GM10847 (cell line): ENCODE results near the gene EIF2S1.

ENCODE experiments used
- POLR2A ChIP-seq: IDR thresholded peaks from 2 replicates; pipeline ENCODE4 v1.6.1; 2011; ENCODE audit not compliant: insufficient read length; ENCODE audit errors: extremely low read depth

EIF2S1 gene

DNA sequence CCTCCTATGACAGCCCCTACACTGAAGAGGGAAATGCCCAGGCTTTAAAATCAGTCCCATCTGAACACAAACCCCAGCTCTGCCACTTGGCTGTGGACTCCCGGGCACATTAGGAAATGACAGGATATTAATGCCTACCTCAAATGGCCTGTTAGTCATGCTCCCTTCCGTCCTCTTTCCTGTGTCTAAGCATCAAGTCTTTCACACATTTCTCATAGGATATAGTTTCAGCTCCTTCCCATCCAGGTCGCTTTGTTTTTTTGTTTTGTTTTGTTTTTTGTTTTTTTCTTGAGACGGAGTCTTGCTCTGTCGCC, 35.7 kb downstream of the EIF2S1 start:
- TF ChIP-seq POLR2A: no peak

DNA sequence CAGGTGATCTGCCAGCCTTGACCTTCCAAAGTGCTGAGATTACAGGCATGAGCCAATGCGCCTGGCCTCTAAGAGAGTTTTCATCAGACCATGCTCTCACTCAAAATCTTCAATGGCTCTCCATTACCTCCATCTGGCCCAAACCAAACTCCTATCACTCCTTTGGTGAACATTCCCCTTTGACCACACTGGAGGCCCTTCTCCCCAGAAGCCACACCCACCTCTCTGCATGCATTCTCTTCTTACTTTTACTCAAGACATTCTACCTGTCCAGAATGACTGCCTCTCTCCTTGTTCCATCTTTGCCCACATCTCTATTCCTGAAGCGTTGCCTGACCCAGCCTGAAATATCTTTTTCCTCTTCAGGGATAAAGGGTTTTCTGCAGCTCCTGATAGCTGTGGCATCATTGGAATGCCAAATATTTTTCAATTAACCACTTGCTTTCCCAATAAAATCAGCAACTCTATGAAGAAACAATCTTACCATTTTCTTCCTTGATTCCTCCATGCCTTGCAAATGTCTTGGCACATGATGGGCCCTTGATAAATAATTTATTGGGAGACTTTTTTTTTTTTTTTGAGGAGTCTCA, 36.3 kb downstream of the EIF2S1 start:
- TF ChIP-seq POLR2A: no peak

DNA sequence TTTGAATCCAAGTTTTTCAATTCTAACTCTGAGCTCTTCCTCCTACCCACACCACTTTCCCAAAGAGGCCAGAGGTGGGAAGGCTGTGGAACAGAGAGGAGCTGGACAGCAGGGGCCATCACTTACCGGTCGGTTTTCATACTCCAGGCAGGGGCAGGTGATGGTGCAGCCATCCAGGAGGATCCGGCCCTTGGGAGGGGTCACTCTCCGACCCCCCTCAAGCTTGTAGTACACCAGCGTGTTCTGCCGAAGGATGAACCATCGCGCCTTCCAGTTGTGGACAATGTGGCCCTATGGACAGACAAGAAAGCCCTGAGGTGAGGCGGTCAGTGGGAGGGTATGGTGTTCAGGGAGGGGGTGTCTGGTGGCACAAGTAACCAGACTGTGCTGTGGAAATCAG, 37.4 kb downstream of the EIF2S1 start:
- no peak for TF ChIP-seq POLR2A

DNA sequence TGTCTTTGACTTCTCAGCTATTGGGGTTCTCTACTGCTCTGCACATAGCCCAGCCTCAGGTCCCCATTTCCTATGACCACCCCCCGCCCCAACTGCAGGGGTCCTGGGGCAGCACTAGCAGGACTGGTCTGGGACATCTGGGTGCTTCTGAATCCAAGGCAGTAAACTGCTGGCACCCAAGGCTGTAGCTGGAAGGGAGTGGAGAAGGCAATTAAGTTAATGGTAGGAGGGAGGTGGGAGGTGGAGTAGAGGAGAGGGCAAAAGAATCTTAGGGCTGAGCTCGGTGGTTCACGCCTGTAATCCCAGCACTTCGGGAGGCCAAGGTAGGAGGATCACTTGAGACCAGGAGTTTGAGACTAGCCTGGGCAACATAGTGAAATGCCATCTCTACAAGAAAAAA, 40.3 kb downstream of the EIF2S1 start:
- TF ChIP-seq POLR2A: no peak

DNA sequence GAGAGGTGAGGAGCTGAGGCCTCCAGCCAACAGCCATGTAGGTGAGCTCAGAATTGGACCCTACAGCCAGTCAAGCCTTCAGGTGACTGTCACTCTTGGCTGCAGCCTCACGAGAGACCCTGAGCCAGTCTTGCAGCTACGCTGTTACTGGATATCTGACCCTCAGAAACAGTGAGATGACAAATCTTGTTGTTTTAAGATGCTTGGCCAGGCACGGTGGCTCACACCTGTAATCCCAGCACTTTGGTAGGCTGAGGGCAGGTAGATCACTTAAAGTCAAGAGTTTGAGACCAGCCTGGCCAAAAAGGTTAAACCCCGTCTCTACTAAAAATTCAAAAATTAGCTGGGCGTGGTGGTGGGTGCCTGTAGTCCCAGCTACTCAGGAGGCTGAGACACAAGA, 45.6 kb downstream of the EIF2S1 start:
- no peak for TF ChIP-seq POLR2A

DNA sequence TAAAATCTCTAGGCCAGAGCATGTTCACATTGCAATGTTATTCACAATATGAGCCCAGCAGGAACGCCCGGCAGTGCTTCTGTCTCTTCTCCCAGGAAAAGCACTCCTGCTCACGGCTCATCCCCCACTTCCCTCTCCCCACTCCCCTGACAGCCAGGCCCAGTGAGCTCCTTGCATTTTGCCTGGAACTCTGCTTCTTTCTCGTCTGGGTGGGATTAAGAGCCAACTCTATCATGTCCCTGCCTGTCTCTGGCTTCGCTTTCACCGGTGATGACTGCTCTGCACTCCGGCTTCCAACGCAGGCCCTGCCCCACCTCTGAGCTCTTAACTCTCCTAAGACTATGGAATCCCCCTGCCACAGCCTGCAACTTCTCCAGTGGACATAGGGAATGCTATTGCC, 49.3 kb downstream of the EIF2S1 start:
- no peak for TF ChIP-seq POLR2A

DNA sequence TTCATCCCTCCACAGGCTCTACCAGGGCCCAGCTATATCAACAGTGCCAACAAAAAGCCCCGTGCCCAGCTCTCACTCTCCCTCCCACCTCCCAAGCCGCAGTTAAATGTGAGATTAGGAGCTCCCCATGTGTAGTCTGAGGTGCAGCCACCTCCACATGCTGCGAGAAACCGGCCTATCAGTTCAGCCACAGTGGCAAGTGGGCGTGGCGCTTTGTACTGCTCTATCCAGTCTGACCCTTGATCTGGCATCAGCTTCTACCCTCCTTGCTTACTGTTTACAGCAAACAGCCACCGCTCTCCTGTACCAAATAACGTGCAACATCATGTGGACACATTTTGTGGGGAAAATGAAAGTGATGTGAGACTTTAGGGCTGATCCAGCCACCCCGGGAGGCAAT, 50.2 kb downstream of the EIF2S1 start:
- TF ChIP-seq POLR2A: no peak

DNA sequence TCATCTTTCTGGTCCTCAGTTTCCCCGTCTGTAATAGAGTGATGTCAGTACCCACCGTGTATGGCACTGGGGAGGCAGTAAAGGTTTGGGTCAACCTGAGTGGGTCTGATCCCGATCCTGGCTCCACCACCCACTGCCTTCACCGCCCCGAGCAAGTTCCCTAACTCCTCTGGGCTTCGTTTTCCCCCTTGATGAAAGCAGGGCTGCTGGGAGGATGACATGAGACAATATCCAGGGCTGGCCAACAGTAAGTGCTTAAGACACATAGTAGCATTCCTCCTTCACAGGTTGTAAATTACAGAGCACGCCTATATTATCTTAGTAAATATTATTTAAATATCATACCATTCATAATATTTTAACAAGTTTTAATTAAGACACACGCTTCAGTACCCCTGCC, 51.2 kb downstream of the EIF2S1 start:
- TF ChIP-seq POLR2A: no peak

DNA sequence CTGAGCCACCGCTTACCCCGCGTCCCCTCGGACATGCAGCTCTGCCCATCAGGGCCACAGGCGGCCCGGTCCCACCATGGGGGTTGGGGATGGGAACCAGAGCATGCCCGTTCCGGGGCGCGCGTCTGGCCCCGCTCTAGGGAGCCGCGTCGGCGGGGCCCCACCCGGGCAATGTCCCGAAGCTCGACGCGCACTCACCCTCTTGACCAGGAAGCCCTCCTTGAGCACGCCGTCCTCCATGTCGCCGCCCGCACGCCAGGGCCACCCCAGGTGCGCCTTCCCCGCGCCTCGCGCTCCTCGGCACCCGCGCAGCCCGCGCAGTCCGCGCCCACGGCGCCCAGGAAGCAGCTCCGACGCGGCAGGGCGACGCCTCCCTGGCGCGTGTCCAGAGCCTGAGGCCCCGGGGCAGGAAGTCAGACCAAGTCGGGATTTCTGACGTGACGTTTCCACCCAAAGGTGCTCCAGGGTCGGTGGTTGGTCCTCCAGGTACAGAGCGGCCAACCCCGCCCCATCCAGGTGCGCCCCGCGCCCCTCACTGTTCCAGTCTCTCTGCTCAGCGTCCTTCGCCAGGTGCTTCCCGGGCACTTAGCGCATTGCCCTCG, 51.8 kb downstream of the EIF2S1 start, which contains the start of gene PLEK2:
Gene PLEK2, minus strand, starts transcription at position 346 of the 602 bp plus-strand sequence. Its CDS starts 106 bp downstream, at position 240.
- no peak for TF ChIP-seq POLR2A

DNA sequence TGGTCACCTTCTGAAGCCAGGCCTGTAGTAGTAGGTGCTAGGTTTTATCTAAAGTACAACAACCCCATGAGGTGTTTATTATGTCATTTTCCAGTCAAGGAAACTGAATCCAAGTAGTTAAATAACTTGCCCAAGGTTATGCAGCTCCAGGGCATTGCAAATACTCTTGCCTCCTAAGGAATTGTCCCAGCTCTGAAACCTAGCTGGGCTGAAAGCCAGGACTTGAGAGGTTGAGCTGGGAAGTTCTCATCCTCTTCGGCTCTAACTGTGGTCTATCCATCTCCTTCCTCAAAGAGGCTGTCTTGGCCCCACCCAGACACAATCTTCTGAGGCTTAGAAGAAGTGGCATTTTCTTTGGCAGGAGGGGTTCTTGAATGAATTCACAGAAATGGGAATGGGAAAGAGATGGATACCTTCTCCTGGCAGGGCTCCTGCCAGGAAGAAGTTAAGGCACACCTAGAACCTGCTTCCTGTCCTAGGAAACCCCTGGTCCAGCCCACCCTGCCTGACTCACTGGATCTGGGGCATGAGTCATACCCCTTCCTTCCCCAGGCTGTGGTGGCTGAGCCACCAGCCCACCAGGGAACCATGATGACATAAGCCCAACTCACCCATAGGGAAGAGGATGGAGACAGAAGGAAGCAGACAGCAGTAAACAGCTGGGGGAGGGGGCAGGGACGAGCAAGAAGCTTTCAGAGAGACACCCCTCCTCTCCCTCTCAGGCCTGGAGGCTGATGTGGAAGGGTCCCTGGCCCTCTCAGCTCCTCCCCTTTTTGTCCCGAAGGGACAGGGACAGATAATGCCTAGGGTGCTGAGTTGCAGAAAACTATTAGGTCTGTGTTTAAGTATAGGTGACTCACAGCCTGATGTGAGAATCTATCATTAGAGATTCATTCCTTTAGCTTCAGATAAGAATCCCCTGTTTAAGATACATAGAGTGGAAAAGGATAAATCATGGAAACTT, 54.0 kb downstream of the EIF2S1 start:
- no peak for TF ChIP-seq POLR2A

DNA sequence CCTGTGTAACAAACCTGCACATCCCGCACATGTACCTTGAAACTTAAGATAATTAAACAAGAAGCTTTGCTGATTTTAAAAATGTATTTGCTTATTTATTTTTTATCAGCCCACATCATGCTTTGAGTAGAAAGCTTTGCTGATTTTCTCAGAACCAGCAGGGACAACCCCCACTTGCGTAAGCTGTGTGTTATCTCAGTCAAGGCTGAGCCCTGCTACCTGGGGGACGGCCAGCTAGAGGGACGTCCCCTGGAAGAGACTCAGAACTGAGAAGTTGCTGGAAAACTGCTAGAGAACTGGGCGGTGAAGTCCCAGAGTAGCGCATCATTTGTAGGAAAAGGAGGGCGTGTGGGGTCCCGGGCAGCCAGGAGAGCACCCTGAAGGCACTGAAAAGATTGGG, 56.0 kb downstream of the EIF2S1 start:
- TF ChIP-seq POLR2A: no peak

DNA sequence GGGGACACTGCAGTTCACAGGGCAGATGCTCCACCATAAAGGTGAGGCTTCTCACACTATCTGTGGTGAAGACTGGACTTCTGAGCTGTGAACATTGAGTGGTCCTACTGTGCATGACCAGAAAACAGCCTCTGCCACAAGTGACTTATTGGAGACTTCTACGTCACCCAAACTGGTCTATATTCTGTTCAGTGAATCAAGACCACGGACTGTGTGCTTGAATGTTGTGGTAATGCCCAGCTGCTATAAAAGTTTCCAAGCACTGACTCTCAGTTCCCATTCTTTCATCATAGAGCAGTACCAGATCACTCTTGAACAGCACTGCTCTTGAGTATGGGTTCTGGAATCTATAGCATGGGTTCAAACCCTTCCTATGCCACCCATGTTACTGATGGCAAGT, 56.7 kb downstream of the EIF2S1 start:
- TF ChIP-seq POLR2A: no peak

DNA sequence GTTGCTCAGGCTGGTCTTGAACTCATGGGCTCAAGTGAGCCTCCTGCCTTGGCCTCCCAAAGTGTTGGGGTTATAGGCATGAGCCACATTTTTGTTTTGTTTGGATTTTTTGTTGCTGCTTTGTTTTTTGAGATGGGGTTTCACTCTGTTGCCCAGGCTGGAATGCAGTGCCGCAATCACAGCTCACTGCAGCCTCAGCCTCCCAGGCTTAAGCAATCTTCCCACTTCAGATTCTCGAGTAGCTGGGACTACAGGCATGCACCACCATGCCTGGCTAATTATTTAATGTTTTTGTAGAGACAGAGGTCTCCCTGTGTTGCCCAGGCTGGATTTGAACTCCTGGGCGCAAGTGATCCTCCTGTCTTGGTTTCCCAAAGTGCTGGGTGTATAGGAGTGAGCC, 57.5 kb downstream of the EIF2S1 start:
- TF ChIP-seq POLR2A: no peak

DNA sequence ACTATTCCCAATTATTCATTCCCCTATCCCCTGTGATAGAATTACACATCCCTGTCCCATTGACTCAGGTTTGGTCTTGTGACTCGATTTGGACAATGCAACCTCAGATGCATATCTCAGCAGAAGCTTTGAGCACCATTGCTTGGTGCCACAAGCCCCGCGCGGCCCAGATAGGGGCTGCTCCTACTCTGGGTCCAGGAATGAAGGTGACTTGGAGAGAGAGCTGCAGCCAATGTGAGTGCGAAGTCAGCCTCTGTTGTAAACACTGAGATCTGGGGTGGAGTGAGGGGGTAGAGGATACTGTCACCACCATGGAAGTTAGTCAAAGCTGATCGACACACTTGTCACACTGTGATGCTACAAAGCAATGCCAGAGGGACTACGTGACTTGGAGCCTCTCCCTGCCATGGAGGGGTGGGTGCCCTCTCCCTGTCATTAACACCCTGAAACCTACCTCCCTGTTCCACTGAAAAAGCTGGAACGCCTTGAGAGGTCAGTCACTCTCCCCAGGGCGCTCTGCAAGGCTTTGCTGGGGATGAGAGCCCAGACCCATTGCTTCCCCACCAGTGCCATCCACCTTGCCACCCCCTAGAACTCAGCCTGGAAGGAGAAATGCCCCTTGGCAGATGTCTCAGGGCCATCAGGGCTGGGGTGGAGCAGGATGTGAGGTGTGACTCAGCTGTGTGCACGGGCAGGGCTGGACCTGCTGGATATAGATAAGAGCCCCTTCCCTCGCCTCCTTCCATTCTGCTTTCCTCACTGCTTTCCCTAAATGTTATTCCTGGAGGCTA, 58.5 kb downstream of the EIF2S1 start:
- TF ChIP-seq POLR2A: no peak

DNA sequence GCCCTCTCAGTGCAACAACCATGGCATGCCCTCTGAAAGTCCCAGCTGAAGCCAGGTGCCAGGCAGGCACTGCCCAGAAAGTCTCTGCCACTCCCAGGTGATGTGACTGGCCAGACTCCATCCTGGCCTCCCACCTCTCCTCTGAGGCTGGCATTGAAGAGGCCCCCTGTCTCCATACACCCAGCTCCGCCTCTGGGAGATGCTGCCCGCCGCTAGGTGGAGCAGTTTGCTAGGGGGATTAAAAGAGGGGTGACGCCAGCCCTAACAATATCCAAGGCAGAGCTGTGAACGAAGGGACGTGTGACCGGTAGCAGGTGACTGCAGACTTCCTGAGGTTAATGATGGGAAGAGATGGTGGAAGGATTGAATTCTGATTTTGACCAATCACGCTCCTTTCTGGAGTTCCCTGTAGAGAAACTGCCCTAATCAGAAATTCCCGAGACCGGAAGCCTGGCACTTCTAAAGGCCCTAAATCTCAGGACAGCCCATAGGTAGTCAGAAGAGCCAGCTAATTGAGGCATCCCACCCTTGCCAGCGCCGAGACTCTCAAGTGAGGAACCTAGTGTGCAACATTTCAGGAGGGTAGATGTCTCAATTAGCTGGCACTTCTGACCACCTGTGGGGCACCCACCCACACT, 60.1 kb downstream of the EIF2S1 start:
- TF ChIP-seq POLR2A: no peak

DNA sequence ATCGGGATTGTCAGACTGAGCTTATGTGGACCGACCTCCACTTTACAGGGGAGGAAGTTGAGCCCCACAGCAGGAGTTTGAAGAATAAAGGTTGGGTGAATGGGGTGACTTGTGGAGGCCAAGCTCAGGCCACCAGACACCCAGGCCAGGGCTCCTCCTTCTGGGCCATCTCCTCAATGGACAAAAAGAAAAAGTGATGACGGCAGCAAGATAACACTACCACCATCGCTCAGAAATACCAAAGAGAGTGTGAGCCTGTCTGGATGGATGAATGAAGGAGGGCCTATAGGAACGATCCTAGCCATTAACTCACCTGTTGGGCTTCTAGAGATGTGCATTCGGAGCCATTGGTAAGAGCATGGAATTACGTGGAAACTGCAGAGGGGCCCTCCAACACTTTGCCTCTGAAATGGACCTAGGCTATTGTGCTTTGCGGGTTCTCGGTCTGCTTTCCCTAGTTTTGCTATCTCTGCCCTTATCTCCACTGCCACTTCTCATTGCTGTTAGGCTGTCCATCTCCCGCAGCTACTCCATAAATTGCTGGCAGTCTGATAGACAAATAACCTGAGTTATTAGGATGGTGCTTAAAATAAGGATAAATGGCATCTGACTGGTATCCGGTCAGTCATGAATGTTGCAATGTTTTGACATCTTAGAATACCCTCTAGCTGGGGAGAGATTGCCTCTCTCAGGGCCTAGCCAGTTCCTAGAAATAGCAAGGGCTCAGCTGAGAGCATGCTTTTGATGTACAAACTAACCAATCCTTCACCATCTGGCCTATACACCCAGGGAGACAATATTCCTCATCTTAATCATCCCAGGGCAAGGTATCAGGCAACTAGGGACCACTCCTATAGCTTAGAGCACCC, 61.5 kb downstream of the EIF2S1 start:
- no peak for TF ChIP-seq POLR2A
